Caco-2 (cell line): Measurements from ENCODE around the gene TTN. TPM values are rescaled to one million over a fixed set of nuclear protein-coding genes. Genes with fewer than 3 reads are reported as not detected.

ENCODE experiments used
- BruUV-seq: library from RNA; stranded (reverse); fragments of 400-500 nt; replicated peaks from 2 replicates; lab custom pipeline; 2021; lab: Mats Ljungman, UMichigan
- CTCF ChIA-PET: fragments of 300-600 bp; sonication (Branson Sonifier 250); formaldehyde crosslinking; loops from one replicate; lab custom pipeline; 2022; ENCODE audit warnings: antibody characterized with exemption; lab: Charles Lee
- POLR2A ChIA-PET: fragments of 300-600 bp; sonication (Branson Sonifier 250); formaldehyde crosslinking; loops from one replicate; lab custom pipeline; 2022; ENCODE audit warnings: antibody characterized with exemption; lab: Charles Lee
- DNase-seq, 2 experiments: peaks; one replicate each; pipeline versions ENCODE4 v3.0.0 to v3.0.0-alpha.2; 2020 to 2022
- H3K27me3 ChIP-seq: replicated peaks from 2 replicates; pipeline ENCODE4 v1.6.0; 2011; ENCODE audit warnings: low read length; ENCODE audit not compliant: control insufficient read depth, insufficient read depth
- H3K36me3 ChIP-seq: 2 replicates; pipeline ENCODE4 v1.5.1; 2011; ENCODE audit warnings: low read length; ENCODE audit not compliant: control insufficient read depth, insufficient read depth
- H3K4me1 ChIP-seq: fragments of 250-450 bp; sonication (Bioruptor Pico); 2 replicates; pipeline ENCODE4 v1.5.1; 2020; ENCODE audit warnings: mild to moderate bottlenecking
- H3K4me3 ChIP-seq: 2 replicates; pipeline ENCODE4 v1.5.1; 2011; ENCODE audit warnings: low read depth, mild to moderate bottlenecking, control low read depth, low read length
- H3K9me3 ChIP-seq: fragments of 250-450 bp; sonication (Bioruptor Pico); 2 replicates; pipeline ENCODE4 v1.5.1; 2020; ENCODE audit warnings: mild to moderate bottlenecking, moderate library complexity
- H3K27ac Mint-ChIP-seq: one replicate; pipeline ENCODE4 v1.8.0; 2022; ENCODE audit warnings: mixed read lengths; ENCODE audit not compliant: unreplicated experiment
- H3K27me3 Mint-ChIP-seq: one replicate; pipeline ENCODE4 v1.8.0; 2022; ENCODE audit warnings: mixed read lengths; ENCODE audit not compliant: insufficient read depth, unreplicated experiment
- H3K36me3 Mint-ChIP-seq: one replicate; pipeline ENCODE4 v1.8.0; 2022; ENCODE audit warnings: mild to moderate bottlenecking, mixed read lengths; ENCODE audit not compliant: insufficient read depth, unreplicated experiment
- H3K4me1 Mint-ChIP-seq: one replicate; pipeline ENCODE4 v1.8.0; 2022; ENCODE audit warnings: low read depth, mixed read lengths; ENCODE audit not compliant: unreplicated experiment
- H3K4me3 Mint-ChIP-seq: one replicate; pipeline ENCODE4 v1.8.0; 2022; ENCODE audit warnings: mild to moderate bottlenecking, moderate library complexity, mixed read lengths; ENCODE audit not compliant: unreplicated experiment
- H3K9me3 Mint-ChIP-seq: one replicate; pipeline ENCODE4 v1.8.0; 2022; ENCODE audit warnings: mixed read lengths; ENCODE audit not compliant: unreplicated experiment
- intact Hi-C: fragments of 100-400 bp; cut with micrococcal nuclease; formaldehyde crosslinking; loops from one replicate; pipeline ENCODE4 v1.10.0; 2022; ENCODE audit not compliant: unreplicated experiment
- total RNA-seq: library from RNA; stranded (reverse); gene quantifications from 2 replicates; pipeline ENCODE4 v1.2.3, GENCODE V29; 2022
- TF ChIP-seq, protein P1 (sequence below), 2 experiments: fragments of 200-600 bp in 1 of 2; IDR thresholded peaks; 1 replicate in 1 of 2; 2 replicates in 1 of 2; pipeline versions ENCODE4 v1.5.1 to v1.8.0; 2011 to 2022; ENCODE audit warnings: antibody characterized with exemption in 1 of 2, control low read depth in 1 of 2, inconsistent platforms in 1 of 2, low read depth in 1 of 2, low read length in 1 of 2, mild to moderate bottlenecking in 1 of 2, moderate library complexity in 1 of 2; ENCODE audit not compliant: insufficient read depth in 1 of 2, severe bottlenecking in 1 of 2, unreplicated experiment in 1 of 2

The TTN gene
- total RNA-seq, 1 experiment from 2014 or later: 9.3 TPM

DNA sequence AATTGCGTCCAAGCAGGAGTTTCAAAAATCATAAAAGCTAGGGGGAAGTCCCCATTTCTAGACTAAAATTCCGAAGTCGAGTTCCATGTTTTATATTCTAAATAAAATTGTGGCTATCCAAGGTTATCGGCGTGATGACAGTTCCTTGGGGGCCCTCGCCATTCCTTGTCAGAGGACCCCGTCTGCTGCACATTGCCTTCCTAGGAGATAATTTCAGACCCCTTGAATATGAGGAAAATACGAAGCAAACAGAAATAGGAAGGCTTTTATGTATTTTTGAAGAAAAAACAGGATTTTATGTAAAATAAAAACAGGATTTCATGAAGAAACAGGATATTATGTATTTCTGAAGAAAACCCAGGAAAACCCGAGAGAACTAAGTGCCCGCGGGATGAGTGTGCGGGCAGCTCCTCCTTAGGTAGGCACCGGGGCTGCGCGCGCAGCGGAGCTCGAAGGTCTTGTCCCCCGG lies 327.4 kb downstream of the TTN start:
- CTCF ChIA-PET: interaction anchor here (1.3 kb wide), 1 partner anchor 29 kb away, joined by 5 read pairs; the partner anchor contains the start of genes PJVK and PRKRA
- Mint-ChIP-seq H3K27me3 (no peaks in the 10 kb centered on the region), H3K4me3 (peak overlapping the region; percentile 99), H3K36me3 (peaks cover 18% of the 10 kb centered on the region), H3K4me1 (peaks cover 5% of the 10 kb centered on the region), H3K27ac (peak overlapping the region; percentile 96), H3K9me3 (no peaks in the 10 kb centered on the region)
- no peak for DNase-seq
- H3K4me1 ChIP-seq: peaks cover 7% of the 10 kb centered on the region; the same call in 1 of the 2 replicates
- H3K9me3 ChIP-seq: no peaks in the 10 kb centered on the region
- TF ChIP-seq, protein P1, sequence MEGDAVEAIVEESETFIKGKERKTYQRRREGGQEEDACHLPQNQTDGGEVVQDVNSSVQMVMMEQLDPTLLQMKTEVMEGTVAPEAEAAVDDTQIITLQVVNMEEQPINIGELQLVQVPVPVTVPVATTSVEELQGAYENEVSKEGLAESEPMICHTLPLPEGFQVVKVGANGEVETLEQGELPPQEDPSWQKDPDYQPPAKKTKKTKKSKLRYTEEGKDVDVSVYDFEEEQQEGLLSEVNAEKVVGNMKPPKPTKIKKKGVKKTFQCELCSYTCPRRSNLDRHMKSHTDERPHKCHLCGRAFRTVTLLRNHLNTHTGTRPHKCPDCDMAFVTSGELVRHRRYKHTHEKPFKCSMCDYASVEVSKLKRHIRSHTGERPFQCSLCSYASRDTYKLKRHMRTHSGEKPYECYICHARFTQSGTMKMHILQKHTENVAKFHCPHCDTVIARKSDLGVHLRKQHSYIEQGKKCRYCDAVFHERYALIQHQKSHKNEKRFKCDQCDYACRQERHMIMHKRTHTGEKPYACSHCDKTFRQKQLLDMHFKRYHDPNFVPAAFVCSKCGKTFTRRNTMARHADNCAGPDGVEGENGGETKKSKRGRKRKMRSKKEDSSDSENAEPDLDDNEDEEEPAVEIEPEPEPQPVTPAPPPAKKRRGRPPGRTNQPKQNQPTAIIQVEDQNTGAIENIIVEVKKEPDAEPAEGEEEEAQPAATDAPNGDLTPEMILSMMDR (IDR thresholded peaks at IDR 0.05; ENCODE audit: insufficient read depth in 1 of 2, low read depth in 1 of 2, low read length in 1 of 2, severe bottlenecking in 1 of 2, unreplicated experiment in 1 of 2): no peak
- no peaks in the 10 kb centered on the region for H3K27me3 ChIP-seq
- H3K4me3 ChIP-seq: peak overlapping the region; percentile 60
- no TSS peak for BruUV-seq
- intact Hi-C loops: loop anchor here (1.0 to 2.0 kb wide), 4 partner anchors 10 to 367 kb away; partner anchors contain the start of genes PJVK, PRKRA and RBM45
- no peaks in the 10 kb centered on the region for H3K36me3 ChIP-seq
- POLR2A ChIA-PET: interaction anchor here (1.5 kb wide), 1 partner anchor 29 kb away, joined by 22 read pairs; the partner anchor contains the start of genes PJVK and PRKRA

DNA sequence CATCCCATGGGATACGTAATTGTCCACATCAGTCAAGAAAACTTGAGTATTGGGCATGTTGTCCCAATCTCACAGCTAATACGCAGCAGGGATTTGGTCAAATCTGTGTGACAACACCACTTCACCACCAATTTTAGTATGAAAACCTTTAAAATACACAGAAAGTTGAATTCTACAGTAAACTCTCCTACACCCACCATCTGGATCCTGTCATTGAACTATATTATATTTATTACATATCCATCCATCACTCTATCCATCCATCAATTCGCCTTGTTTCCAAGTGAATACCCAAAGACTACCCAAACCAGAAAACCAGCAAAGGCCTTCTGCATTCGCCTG lies 328.0 kb downstream of the TTN start:
- H3K36me3 ChIP-seq: no peaks in the 10 kb centered on the region
- intact Hi-C loops: no loop called here
- peaks cover 7% of the 10 kb centered on the region; the same call in 1 of the 2 replicates for H3K4me1 ChIP-seq
- Mint-ChIP-seq H3K36me3 (peaks cover 18% of the 10 kb centered on the region), H3K4me3 (peak overlapping the region; percentile 99), H3K27ac (peak overlapping the region; percentile 96), H3K9me3 (no peaks in the 10 kb centered on the region), H3K27me3 (no peaks in the 10 kb centered on the region), H3K4me1 (peaks cover 5% of the 10 kb centered on the region)
- no peaks in the 10 kb centered on the region for H3K9me3 ChIP-seq
- H3K4me3 ChIP-seq: peak overlapping the region; percentile 60
- DNase-seq: no peak
- ChIA-PET CTCF (interaction anchor here (1.3 kb wide), 1 partner anchor 28 kb away, joined by 5 read pairs; the partner anchor contains the start of genes PJVK and PRKRA), POLR2A (no interaction called here)
- TF ChIP-seq, protein P1 (IDR thresholded peaks at IDR 0.05; ENCODE audit: insufficient read depth in 1 of 2, low read depth in 1 of 2, low read length in 1 of 2, severe bottlenecking in 1 of 2, unreplicated experiment in 1 of 2): no peak
- H3K27me3 ChIP-seq: no peaks in the 10 kb centered on the region
- BruUV-seq: no TSS peak

DNA sequence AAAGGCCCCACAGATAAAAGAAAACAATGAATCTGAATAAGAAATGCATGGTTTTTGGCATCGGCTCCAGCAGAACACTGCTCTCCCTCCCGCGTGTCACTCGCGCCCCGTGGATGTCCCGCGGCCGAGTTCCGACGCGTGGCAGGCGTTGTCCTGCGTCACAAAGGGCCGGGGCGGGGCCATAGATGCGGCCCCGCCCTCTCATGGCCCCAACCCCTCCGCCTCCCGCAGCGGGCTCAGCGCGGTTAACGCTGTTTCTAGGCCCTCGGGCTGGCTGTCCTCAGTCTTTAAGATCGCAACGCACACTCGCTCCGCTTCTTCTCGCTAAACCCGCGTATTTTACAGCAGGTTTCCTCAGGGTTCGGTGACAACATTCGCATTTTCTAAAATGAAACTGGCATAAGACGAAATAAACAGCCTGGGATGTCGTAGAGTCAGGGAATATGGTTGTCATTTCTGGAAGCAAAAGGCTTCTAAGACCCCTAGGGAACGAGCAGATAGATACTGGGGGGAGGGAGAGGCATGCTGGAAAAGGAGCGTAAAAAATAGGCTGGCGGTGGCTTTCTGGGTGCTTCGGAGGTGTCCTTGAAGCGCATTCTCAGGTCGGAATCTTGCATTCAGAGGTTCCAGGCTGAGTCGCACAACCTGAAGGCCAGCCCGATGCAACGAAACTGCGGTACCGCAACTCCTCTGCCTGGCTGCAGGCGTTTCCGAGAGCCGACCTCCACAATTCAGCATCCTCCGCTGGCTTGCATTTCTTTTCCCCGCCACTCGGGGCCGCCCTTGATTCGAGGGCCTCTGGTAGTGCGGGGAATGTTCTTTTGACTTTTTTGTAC lies 328.6 kb downstream of the TTN start, which contains the start of gene FKBP7:
FKBP7 (minus strand) TSS at position 162 of the 836 bp plus-strand sequence; CDS start at position 61, 101 bp downstream.
- ChIA-PET POLR2A (no interaction called here), CTCF (no interaction called here)
- BruUV-seq: no TSS peak
- Histone ChIP-seq H3K4me3 (peak within 1 kb of the TSS; percentile 60), H3K4me1 (peaks cover 7% of the 10 kb centered on the region; the same call in 1 of the 2 replicates), H3K9me3 (no peaks in the 10 kb centered on the region), H3K36me3 (no peaks in the 10 kb centered on the region), H3K27me3 (no peaks in the 10 kb centered on the region)
- Mint-ChIP-seq H3K27ac (peak within 1 kb of the TSS; percentile 96), H3K9me3 (no peaks in the 10 kb centered on the region), H3K4me3 (peak within 1 kb of the TSS; percentile 99), H3K4me1 (peaks cover 5% of the 10 kb centered on the region), H3K27me3 (no peaks in the 10 kb centered on the region), H3K36me3 (peaks cover 18% of the 10 kb centered on the region)
- TF ChIP-seq, protein P1 (IDR thresholded peaks at IDR 0.05; ENCODE audit: insufficient read depth in 1 of 2, low read depth in 1 of 2, low read length in 1 of 2, severe bottlenecking in 1 of 2, unreplicated experiment in 1 of 2): peak; percentile 74
- DNase-seq: peak; percentile 84 to 85
- intact Hi-C loops: no loop called here
